Iris pigment epithelial cell (primary cell): ENCODE measurements around the gene CABP7.

Experiments used
- DNase-seq: peaks from one replicate; pipeline ENCODE4 v3.0.0-alpha.2; 2011; ENCODE audit warnings: low read depth

Gene CABP7

DNA sequence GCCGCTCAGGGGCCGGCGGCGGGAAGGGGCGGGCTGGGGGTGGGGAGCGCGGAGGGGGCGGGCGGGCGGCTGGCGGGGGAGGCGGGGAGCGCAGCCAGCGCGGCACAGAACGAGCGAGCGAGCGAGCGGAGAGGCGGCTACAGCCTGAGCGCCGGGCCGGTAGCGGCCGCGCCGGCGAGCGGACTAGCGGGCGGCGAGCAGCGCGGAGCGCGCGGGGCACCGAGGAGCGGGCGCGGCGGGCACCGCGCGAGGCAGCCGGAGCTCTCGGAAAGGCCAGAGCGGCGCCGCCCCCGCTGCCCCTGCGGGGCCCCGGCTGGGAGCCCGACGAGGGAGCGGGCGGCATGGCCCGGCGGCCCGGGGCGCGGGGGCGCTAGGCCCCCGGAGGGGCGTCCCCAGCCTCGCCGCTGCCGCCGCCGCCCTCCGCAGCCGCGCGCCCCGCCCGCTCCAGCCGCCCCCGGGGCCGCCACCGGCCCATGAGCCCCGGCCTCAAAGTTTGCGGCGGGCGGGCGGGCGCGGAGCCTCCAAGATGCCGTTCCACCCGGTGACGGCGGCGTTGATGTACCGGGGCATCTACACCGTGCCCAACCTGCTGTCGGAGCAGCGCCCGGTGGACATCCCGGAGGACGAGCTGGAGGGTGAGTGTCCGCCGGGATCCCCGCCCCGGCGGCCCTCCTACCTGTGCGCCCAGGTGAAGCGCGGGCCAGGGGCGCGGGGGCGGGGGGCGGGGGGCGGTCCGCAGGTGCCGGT lies at the start of gene CABP7:
Gene CABP7, plus strand, starts transcription at position 105 of the 747 bp plus-strand sequence. Its CDS starts 422 bp downstream, at position 527.
- DNase-seq = no peak

DNA sequence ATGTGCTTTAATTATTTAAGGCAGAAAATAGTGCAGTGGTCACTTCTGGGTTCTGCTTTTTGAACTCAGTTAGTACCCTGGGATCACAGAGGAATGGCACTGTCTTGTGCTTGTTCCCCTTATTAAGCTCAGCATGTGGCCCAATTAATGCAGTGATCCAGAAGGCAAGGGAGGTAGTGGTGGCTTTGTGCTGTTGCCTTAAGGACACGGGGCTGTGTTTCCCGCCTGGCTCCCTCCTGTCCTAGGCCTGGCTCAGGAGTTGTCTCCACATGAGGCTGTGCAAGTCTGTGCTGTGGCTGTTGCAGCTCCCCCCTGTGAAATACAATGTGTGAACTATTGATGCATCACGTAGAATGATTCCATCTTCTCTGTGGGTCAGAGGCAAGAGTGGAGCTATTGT lies 49.2 kb upstream of the CABP7 start:
- DNase-seq = no peak

DNA sequence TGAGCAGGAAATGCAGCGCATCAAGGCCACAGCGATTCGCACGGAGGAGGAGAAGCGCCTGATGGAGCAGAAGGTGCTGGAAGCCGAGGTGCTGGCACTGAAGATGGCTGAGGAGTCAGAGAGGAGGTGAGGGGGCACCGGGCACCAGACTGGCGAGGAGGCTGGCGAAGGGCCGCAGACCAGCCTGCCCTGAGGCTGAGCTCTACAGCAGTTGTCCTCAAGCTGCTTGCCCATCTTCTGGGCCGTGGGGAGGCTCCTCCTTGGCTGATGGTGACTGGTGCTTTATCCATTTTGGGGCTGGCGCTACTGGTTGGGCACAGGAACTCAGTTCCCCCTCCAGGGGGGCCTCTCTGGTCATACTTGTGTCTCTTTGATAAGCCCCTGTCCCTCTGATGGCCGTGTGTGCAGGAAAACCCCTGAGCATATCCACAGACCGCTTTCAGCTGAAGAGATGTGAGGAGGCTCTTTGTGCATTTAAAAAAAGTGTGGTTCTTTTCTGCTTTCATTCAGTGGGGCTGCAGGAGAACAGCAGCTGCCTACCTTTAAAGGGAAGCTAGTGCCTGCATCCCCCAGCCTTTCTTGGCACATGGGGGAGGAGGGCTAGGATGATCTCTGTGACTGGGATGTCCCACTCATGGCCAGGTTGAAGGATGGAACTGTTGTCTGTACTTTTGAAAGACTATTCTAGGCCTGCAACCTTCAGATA lies 46.3 kb upstream of the CABP7 start:
- DNase-seq = no peak

DNA sequence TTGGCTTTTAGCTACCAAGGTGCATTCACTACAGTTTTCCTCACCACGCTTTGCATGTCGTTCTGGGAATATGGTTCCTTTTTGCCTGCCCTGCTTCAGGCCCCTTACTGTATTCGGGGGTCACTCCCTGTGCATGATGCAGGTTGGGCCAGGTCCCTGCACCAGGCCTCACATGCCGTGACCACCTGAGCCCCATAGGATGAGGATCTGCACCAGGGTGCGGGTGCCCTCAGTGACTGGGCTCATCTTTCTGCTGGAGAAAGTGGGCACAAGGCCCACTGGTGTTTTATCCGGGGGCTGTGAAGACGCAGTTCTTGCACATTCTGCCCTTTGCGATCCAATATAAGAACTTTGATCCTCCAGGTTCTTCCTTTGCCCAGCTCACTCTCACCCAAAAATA lies 45.7 kb upstream of the CABP7 start:
- DNase-seq = no peak

DNA sequence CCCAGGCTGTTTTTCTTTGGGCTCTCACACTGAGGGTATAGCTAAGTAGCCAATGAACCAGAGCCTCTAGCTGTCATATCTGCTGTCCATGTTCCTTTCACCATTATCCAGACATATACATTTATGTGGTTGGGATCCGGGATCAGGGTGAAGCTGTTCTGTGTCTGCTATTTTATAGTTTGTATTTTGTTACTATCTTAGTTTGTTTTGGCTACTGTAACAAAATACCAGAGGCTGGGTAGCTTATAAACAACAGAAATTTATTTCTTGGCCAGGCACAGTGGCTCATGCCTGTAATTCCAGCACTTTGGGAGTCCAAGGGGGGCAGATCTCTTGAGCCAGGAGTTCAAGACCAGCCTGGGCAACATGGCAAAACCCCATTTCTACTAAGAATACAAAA lies 40.5 kb upstream of the CABP7 start:
- no peak for DNase-seq

DNA sequence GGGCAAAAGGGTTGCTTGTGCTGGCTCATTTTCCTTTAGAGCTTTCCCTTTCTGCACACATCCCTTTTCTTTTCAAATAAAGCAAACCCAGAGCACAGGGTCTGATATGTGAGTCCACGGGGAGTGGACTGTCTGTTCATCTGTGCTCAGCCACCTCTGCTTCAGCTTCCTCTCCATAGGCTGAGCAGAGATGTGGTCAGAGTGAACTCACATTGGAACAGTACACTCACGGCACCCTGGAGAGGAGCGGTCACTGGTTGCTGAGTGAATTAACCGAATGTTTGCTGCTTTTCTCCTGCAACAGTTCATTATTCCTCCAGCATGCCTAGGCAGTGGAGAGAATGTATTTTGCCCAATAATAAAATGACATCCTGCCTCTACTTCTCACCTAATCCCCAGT lies 36.3 kb upstream of the CABP7 start:
- peak; percentile 31 for DNase-seq

DNA sequence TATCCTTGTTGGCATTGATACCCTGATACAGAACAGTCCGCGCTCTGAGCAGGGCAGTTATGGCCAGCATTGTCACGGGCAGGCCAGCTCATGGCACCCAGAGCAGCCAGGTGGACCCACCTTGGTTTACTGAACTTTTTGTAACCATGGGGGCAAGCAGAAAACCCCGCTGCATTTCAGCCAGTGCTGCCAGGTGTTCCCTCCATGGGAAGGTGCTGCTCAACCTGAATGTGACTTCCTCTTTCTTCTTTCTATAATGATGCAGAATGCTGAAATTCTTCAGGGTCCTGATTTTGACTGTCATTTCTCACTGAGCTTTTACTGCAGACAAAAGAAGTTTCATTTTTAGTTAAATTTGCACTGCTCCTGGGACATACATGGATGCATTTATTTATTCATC lies 35.6 kb upstream of the CABP7 start:
- no peak for DNase-seq

DNA sequence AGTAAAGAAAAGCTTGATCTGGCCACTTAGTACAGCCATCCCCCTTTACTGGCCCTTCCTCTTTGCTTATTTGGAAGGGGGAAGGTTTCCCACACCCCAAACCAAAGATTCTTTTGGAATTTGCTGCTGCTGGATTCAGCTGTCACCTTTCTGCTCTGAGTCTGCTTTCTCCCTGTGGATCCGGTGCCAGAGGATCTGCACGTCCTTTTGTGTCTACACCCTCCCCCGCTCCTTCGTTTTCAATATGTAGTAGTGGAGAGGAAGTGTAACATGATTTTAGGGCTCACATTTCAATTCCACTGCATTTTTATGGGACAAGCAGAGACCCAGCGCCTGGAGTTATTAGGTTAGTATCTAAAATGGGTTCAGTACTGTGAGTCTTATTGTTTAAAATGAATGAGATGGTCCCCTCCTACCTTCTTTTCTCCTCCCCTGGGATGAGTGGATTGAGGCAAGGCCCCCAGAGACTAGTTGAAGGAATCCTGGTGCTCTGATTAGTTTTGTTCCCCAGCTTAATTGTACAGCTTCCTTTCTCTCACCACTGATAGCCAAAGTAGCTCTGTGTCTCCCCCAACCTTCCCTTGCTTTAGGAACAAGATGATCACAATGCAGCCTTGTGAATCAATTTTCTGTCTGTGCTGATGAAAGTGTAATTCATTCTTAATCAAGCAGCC lies 30.5 kb upstream of the CABP7 start:
- DNase-seq = peak; percentile 43

DNA sequence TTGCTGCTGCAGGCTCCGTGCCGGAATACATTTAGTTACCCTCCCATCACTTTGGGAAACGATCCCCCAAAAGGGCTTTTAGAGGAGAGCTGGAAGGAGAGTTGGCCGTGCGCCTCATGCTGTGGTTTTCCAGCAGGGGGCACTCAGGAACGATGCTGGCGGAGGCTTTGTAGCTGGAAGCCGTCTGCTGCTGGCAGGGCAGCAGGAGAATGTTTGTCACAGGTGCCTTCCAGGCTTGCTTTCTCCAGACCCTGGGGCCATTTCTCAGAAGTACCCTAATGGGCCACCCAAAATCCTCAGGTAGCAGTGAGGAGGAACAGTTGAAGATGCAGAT lies 30.0 kb upstream of the CABP7 start:
- peak; percentile 64 for DNase-seq

DNA sequence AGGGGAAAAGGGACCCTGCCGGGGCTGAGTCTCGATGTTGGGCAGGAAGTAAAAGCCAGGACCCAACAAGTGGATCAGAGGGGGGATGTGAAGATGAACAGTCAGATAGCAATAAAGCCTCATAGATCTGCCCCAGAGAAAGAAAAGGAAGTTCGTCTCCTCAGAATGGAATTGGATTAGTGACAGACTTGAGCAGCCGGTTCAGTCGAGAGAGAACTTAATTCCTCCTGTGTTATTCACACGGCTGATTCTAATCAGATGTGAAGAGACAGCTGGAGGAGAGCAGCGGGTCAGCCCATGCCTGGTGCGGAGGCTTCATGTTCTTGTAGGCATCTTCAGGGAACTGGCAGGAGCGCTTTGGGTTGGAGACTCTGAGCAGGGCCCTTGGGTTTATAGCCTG lies 29.3 kb upstream of the CABP7 start:
- peak; percentile 40 for DNase-seq

DNA sequence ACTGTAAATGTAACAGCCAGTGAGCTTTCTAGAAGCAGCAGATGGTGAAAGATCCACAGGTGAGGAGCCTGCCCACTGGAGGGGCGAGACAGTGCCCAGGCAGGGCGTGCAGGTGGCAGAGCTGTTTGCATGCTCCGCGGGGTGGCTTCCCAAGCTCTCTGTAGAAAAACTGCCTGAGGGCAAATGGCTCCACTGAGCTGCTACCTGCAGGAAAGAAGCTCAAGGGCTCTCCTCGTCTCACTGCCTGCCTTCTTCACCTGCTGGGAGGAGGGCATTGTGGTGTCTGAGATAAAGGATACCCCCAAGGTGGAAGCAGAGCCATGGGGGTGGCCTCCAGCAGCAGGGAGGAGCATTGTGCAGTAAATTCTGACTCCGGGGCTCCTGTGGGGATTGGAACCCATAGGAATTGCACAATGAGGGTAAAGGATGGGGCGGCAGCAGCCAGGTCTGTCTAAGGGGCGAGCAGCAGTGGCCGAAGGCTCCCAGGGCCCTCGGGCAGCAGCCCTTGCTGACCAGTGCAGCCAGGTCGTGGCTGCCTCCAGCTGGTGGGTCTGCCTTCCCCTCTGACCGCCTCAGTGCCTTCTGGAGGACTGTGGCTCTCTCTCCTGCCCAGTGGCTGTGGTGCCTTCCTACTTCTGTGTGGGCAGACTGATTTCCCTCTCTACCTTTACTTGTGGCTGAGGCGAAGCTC lies 28.0 kb upstream of the CABP7 start:
- DNase-seq = no peak

DNA sequence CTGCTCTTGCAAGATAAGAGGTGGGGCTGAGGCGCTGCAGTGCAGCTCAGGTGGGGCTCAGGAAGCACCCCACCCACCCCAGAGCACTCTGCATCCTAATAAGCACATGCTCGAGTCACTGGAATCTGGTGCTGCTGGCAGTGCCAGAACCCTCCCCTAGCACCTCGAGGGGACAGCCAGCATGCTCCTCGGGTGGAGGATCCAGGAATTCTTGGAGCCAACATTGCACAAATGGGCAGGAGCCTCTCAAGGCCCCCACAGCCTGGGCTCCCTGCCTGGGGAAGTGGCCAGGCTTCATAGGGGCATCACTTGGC lies 27.5 kb upstream of the CABP7 start:
- DNase-seq = no peak

DNA sequence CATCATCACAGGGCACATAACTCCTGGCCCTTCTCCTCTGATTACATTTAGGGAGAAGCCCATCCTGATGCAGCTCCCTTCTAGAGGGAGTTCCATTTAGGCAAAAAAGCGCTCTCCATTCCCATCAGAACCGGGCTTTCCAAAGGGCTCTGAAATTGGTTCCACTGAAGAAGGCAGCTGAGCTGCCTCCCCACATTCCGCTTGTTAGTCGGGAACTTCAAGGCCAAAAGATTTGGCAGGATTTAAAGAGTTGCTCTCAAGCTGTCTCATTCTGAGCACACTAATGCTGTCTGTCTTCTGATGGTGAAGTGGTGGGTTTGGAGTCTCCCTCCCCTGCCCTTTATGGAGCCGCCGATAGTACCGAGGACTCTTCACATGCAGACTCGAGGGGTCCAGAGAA lies 26.6 kb upstream of the CABP7 start:
- DNase-seq = no peak

DNA sequence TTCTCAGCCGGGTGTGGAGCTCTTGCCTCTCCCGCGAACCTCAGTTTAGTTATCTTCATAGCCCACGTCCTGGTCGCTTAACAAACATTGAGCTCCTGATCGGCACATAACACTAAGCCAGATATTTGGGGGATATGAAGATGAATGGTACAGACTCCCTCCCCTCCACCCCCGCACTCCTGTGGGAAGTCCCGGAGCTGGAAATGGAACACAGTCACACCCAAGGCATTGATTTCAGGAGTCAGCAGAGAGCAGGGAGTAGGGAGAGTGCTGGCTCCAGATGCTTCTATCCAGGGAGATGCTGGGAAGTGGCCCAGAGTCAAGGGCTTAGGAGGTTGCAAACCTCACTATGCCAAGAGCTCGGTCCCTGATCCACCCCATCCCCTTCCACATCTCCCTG lies 26.1 kb upstream of the CABP7 start:
- DNase-seq = no peak

DNA sequence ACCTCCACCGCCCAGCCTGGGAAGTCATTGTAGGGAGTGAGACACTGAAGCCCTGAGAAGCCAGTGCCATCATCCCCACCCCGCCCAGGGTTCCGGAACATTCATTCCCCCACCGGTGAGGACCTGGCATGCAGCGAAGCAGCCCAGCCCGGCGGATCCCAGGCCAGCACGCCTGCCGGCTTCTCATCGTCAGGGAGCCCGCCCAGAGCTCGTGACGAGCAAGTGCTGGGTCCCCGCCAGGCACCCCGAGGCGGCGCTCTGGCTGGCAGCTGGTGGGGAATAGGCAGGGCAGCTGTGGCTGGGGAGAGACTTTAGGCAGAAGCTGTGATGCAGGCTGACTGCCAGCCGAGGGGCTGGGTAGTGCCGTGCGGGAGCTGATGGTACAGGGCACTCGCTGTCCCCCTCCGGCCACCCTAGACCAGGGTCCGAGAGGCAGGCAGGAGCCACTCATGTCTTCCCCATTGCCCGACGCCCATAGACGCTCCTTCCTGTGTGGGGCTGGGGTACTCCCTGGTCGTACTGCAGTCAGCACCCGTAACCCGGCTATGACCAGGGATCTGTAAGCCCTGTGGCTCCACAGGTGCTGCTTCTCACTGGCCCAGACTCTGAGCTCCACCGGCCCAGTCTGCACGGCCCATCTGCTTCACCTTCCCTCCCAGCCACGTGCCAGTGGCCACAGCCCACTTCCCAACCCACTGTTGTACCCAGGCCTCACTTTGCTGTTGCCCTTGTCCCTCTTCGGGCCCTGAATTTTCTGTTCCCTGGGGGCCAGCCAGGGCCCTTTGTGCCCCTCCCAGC lies 24.5 kb upstream of the CABP7 start:
- no peak for DNase-seq

DNA sequence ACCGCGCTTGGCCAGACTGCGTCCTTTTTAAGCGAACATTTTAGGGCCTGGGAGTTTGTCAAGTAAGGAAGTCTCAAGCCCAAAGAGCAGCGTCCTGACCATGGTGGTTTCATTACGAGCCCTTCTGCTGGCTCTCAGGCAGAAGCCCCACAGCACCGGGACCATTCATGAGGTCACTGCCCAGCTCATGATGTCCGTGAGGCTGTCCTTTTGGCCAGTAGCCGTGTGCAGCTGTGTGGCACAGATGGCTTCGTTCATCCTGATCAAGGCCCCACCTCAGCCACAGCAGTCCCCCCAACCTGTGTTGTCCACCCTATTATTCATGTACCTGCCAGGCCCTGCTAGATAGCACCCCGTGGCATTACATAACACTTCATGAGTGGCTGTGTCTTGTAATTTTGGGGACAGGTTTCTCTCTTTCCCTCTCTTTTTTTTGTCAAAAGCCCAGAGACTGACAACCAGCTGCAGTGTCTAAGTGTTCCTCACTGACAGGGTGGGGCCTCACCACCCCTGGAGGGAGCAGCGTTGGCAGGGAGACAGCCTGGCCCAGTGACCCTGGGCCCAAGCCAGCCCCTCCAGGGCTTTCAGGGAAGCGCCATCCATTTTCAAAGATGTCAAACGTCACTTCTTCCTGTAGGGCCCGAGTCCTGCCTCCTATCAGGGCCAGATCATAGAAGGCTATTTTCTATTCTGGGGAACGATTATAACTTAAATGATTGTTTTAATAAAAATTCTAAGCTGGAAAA lies 21.8 kb upstream of the CABP7 start:
- DNase-seq = no peak

DNA sequence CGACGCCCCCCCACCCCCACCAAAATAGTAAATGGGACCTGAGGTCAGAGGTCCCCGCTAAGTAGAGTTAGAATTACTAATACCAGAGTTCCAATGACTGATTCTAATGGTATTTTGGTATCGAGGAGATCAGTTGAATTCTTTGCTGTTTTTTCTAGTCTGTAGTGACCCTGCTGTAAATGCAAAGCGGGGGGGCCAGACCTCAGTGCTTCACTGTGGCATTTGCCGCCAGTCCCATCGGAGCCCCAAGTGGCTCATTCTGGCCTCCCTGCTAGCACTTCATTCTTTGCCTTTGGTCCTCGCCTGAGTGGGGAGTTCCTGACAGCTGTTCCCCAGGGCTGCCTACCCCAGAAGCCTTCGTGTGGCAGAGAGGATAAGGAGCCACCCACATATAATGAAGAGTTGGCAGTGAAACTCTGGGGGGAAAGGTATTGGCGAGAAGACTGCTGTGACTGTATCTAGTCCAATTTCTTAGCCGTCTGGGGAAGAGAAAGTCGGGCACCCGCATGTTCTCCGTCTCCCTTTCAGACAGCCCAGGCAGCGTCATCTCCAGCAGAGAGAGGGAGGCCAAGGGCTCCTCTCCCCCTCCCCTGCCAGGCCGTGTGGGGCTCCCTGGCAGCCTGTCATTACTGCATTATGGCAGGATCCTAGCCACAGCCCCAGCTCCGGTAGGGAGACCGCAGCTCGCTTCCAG lies 19.4 kb upstream of the CABP7 start:
- DNase-seq = no peak

DNA sequence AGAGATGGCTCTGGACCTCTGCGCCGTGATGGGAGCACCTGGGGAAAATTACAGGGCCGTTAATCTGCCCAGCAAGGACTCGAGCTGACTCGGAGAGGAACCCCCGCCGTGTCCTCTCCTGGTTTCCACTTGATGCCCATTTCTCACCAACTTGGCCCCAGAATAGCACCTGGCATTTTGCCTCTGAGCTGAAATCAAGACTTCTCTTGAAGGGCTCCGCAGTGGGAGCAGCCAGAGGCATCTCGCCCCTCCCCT lies 19.0 kb upstream of the CABP7 start:
- no peak for DNase-seq

DNA sequence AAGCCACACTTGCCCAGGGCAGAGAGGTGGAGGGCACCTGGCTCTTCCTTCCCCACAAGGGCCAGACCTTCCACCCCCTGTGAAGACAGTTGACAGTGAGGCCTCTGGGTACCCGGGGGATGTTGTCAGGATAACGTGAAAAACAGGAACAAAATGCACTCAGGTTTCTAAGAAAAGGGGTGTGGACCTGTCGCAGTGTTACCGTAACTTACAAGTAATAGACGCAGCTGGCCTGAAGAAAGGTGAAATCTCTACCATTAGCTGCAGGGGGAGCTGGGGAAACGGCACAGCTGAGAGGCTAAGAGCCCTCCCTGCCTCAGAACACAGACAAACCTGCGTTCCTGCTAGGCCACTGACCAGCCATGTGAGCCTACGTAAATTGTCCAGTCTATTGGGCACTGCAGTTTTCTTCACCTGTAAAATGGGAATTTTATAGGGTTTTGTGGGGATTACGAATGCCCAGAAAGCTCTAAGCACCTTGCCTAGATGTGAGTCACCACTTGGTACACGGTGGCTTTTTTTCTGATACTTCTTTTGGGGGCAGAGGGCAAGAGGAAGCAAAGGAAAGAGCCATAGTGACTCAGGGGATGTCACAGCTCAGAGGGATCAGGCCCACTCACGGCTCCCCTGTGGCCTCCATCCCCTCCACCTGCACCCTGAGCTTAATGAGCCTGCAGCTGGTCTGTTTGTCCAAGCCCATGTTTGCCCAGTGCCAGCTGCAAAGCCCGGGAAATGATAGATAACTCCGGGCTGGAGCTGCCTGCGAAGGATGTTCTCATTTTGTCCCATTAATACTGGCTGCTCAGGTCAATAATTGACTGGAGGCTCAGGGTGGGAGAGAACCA lies 18.4 kb upstream of the CABP7 start:
- DNase-seq = no peak
